Left ventricle myocardium inferior (tissue), 1 donor: ENCODE data around the gene CBX4. TPM values are rescaled to one million over a fixed set of nuclear protein-coding genes. Genes with fewer than 3 reads are reported as not detected.

Source experiments
- DNase-seq: peaks from one replicate; pipeline ENCODE4 v3.0.0-alpha.2; 2020
- H3K27ac ChIP-seq: fragments of 200-600 bp; replicated peaks from 2 replicates; pipeline ENCODE4 v1.8.0; 2021
- H3K27me3 ChIP-seq: fragments of 200-600 bp; 2 replicates; pipeline ENCODE4 v1.8.0; 2021; ENCODE audit warnings: low read depth
- H3K36me3 ChIP-seq: fragments of 200-600 bp; 2 replicates; pipeline ENCODE4 v1.8.0; 2021
- H3K4me1 ChIP-seq: fragments of 200-600 bp; 2 replicates; pipeline ENCODE4 v1.8.0; 2021
- H3K4me3 ChIP-seq: fragments of 200-600 bp; 2 replicates; pipeline ENCODE4 v1.8.0; 2021; ENCODE audit warnings: mild to moderate bottlenecking, moderate library complexity
- H3K9me3 ChIP-seq: fragments of 200-600 bp; replicated peaks from 2 replicates; pipeline ENCODE4 v1.8.0; 2021
- CTCF ChIP-seq: fragments of 200-600 bp; IDR thresholded peaks from 2 replicates; pipeline ENCODE4 v1.8.0; 2021; ENCODE audit warnings: antibody characterized with exemption, mild to moderate bottlenecking, borderline replicate concordance
- intact Hi-C: fragments of 100-400 bp; cut with micrococcal nuclease; formaldehyde crosslinking; loops from one replicate; pipeline ENCODE4 v1.11.0; 2022
- total RNA-seq: library from RNA; stranded (reverse); fragmentation: NEBNext Ultra II Directional; extraction: Animal tissue kit (Norgen Biotek cat#: 25700); gene quantifications from one replicate; pipeline ENCODE4 v1.2.1, GENCODE V29; 2021
- donor health status: DM: no; HTN: yes; CAD: no; lungs with severe emphysema.

The CBX4 gene
- total RNA-seq, 1 donor from 2014 or later: 28.7 TPM

DNA sequence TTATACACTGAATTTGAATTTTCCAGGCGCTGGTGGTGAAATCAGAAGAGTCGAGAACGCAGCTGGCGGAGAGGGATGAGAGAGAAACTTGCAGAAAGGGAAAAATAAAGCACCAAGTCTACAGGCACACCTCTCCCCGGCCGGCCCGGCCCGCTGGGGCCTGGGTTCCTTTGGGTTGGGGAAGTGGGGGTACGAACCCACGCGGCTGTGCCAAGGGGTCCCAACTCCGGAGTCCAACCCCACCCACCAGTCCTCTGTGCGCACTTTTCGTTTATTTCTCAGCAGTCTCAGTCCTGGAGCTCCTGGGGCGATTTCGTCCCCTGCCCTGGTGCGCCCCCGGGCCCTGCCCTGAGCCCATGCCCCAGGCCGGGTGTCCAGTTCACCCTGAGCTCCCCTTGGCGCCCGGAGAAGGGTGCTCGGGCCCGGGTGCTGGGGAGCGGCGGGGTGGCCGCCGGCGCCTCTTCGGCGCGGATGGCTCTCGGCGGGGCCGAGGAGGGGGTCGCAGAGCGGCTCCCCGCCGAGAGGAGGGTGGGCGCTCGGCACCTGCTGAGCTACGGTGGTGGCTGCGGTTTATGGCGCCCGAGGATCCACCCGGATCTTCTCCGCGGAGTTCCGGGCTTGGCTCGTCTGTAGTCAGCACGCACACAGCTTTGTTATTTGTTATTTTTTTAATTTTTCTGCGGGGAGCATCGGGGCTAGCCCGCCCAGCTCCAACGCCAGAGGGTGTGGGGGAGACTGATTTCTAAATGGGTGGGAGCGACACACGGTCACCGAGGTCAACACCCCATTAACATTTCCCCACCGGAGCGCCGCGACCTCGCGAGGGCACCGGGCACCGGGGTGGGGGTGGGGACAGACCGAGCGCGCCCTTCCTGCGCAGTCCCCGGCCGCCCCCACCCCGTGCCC, 26.6 kb downstream of the CBX4 start:
- Histone ChIP-seq H3K4me1 (peaks cover 56% of the 10 kb centered on the region), H3K27me3 (peaks cover 99% of the 10 kb centered on the region), H3K36me3 (no peaks in the 10 kb centered on the region), H3K27ac (no peak overlapping the region), H3K4me3 (peak overlapping the region; percentile 60), H3K9me3 (no peaks in the 10 kb centered on the region)
- intact Hi-C loops: no loop called here
- no peak for TF ChIP-seq CTCF
- DNase-seq: no peak

DNA sequence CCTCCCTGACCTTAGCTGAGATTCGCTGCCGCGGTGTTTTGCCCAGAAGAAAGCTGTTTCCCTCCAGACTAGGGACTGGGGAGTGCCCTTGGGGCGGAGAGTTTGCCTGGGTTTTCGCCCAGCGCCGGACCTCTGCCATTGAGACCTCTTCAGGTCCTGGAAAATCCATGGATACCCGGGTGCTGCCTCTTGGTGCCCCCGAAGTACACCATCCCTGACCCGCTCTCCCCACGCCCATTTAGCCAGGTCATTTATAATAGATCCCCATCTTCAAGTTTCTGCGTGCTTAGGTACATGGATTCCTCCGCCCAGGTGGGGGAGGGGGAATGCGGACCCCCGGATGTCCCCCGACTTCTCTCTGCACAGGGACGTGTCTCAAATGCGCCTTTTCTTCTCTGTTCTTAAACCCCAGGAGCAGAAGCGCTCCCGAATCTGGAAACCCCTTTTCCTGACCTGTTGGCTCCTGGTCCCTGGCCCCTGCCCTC, 27.3 kb downstream of the CBX4 start:
- Histone ChIP-seq H3K4me1 (peaks cover 56% of the 10 kb centered on the region), H3K27ac (no peak overlapping the region), H3K27me3 (peaks cover 99% of the 10 kb centered on the region), H3K9me3 (no peaks in the 10 kb centered on the region), H3K4me3 (peak overlapping the region; percentile 59), H3K36me3 (no peaks in the 10 kb centered on the region)
- intact Hi-C loops: no loop called here
- no peak for TF ChIP-seq CTCF
- DNase-seq: no peak

GRCh38 chr17:79811011-79811867, 28.0 kb downstream of the CBX4 start:
- TF ChIP-seq CTCF: peak; percentile 75
- no peaks in the 10 kb centered on the region for H3K9me3 ChIP-seq
- H3K4me1 ChIP-seq: peaks cover 56% of the 10 kb centered on the region
- peaks cover 99% of the 10 kb centered on the region for H3K27me3 ChIP-seq
- H3K36me3 ChIP-seq: no peaks in the 10 kb centered on the region
- intact Hi-C loops: no loop called here
- H3K27ac ChIP-seq: no peak overlapping the region
- DNase-seq: no peak
- peak overlapping the region; percentile 59 for H3K4me3 ChIP-seq

GRCh38 chr17:79810130-79811010, 28.9 kb downstream of the CBX4 start:
- TF ChIP-seq CTCF: no peak
- Histone ChIP-seq H3K27me3 (peaks cover 99% of the 10 kb centered on the region), H3K4me1 (peaks cover 54% of the 10 kb centered on the region), H3K4me3 (peak overlapping the region; percentile 59), H3K9me3 (no peaks in the 10 kb centered on the region), H3K27ac (no peak overlapping the region), H3K36me3 (no peaks in the 10 kb centered on the region)
- intact Hi-C loops: no loop called here
- peak; percentile 71 for DNase-seq
